Mucosa of descending colon (tissue), 3 donors: ENCODE data around the gene PPP1R3E. TPM values are rescaled to one million over a fixed set of nuclear protein-coding genes. Genes with fewer than 3 reads are reported as not detected.

ENCODE experiments used
- ATAC-seq: fragments of 200-7000 bp; cut with Tn5 transposase; one replicate; pipeline ENCODE4 v1.9.1; 2020; ENCODE audit warnings: mild to moderate bottlenecking, moderate library complexity
- DNase-seq, 3 donors: peaks; one replicate each; pipeline ENCODE4 v3.0.0-alpha.2; 2020
- H3K36me3 ChIP-seq: fragments of 200-600 bp; one replicate; pipeline ENCODE4 v1.8.0; 2021; ENCODE audit warnings: low read depth, mild to moderate bottlenecking
- H3K4me1 ChIP-seq: fragments of 200-600 bp; one replicate; pipeline ENCODE4 v1.8.0; 2021; ENCODE audit warnings: low read depth, mild to moderate bottlenecking
- H3K4me3 ChIP-seq: fragments of 200-600 bp; one replicate; pipeline ENCODE4 v1.8.0; 2021; ENCODE audit warnings: mild to moderate bottlenecking
- H3K9me3 ChIP-seq: fragments of 200-600 bp; one replicate; pipeline ENCODE4 v1.8.0; 2021; ENCODE audit warnings: mild to moderate bottlenecking
- intact Hi-C, 2 donors: fragments of 100-400 bp; cut with DNase I in 1 of 2; cut with micrococcal nuclease in 1 of 2; formaldehyde crosslinking; loops; one replicate each; pipeline versions ENCODE4 v1.11.0 to v1.11.1; 2022; cut with DNase I, micrococcal nuclease
- total RNA-seq, 3 donors: library from RNA; stranded (reverse); fragmentation: NEBNext Ultra II Directional in 2 of 3; extraction: Animal tissue kit (Norgen Biotek cat#: 25700) in 2 of 3; gene quantifications; one replicate each; pipeline versions ENCODE4 v1.2.1 to v1.2.4, GENCODE V29; 2021 to 2023
- TF ChIP-seq, protein P1 (sequence below): fragments of 200-600 bp; IDR thresholded peaks from one replicate; pipeline ENCODE4 v1.8.0; 2022; ENCODE audit warnings: antibody characterized with exemption, mild to moderate bottlenecking
- donor health status: DM: no; HTN: no; CAD: no; lungs with moderate emphysema.
- donor health status: DM: no; HTN: no; CAD: no.
- donor health status: DM: no; HTN: yes; CAD: no.

Gene PPP1R3E
- total RNA-seq, 3 donors from 2014 or later: 16.2 to 17.3 (median 17.1) TPM

DNA sequence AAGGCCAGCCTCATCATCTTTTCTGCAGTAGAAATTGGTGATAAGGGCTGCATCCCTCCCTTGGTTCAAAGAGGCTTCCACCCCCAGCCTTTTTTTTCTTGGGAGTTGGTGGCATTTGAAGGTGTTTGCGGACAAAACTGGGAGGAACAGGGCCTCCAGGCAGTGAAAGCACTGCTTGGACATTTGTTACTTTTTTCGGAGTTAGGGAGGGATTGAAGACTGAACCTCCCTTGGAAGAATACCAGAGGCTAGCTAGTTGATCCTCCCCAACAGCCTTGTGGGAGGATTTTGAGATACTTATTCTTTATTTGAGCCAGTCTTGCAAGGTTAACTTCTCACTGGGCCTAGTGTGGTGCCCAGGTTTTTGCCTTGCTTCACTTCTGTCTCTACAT lies 21.8 kb upstream of the PPP1R3E start:
- TF ChIP-seq, protein P1, sequence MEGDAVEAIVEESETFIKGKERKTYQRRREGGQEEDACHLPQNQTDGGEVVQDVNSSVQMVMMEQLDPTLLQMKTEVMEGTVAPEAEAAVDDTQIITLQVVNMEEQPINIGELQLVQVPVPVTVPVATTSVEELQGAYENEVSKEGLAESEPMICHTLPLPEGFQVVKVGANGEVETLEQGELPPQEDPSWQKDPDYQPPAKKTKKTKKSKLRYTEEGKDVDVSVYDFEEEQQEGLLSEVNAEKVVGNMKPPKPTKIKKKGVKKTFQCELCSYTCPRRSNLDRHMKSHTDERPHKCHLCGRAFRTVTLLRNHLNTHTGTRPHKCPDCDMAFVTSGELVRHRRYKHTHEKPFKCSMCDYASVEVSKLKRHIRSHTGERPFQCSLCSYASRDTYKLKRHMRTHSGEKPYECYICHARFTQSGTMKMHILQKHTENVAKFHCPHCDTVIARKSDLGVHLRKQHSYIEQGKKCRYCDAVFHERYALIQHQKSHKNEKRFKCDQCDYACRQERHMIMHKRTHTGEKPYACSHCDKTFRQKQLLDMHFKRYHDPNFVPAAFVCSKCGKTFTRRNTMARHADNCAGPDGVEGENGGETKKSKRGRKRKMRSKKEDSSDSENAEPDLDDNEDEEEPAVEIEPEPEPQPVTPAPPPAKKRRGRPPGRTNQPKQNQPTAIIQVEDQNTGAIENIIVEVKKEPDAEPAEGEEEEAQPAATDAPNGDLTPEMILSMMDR: no peak
- H3K9me3 ChIP-seq: no peaks in the 10 kb centered on the region
- no peaks in the 10 kb centered on the region for H3K36me3 ChIP-seq
- DNase-seq (no peak), ATAC-seq (no peak)
- no peak overlapping the region for H3K4me3 ChIP-seq
- intact Hi-C loops: loop anchor here in 1 of 2 donors (10.0 kb wide), 1 partner anchor 140 kb away; the partner anchor contains the start of gene NGDN
- H3K4me1 ChIP-seq: peaks cover 13% of the 10 kb centered on the region

DNA sequence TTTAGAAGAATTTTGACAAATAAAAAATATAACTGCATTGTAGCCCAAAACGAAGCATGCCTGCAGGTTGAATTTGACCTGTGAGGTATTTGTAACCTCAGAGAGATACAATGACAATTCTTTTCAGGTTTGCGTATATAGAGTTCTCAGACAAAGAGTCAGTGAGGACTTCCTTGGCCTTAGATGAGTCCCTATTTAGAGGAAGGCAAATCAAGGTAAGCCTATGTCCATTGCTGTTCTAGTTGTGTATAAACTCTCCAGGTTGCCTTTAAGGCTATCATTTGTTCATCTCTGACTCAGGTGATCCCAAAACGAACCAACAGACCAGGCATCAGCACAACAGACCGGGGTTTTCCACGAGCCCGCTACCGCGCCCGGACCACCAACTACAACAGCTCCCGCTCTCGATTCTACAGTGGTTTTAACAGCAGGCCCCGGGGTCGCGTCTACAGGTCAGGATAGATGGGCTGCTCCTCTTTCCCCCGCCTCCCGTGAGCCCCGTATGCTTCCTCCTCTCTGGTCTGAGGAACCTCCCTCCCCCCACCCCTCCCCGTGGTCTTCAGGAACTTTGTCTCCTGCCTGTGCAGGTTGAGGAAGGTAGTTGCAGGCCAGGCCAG lies 21.3 kb upstream of the PPP1R3E start:
- Histone ChIP-seq H3K9me3 (no peaks in the 10 kb centered on the region), H3K4me3 (no peak overlapping the region), H3K36me3 (no peaks in the 10 kb centered on the region), H3K4me1 (peaks cover 13% of the 10 kb centered on the region)
- no peak for DNase-seq
- TF ChIP-seq, protein P1: no peak
- ATAC-seq: no peak
- intact Hi-C loops: loop anchor here in 1 of 2 donors (10.0 kb wide), 1 partner anchor 141 kb away; the partner anchor contains the start of gene NGDN

DNA sequence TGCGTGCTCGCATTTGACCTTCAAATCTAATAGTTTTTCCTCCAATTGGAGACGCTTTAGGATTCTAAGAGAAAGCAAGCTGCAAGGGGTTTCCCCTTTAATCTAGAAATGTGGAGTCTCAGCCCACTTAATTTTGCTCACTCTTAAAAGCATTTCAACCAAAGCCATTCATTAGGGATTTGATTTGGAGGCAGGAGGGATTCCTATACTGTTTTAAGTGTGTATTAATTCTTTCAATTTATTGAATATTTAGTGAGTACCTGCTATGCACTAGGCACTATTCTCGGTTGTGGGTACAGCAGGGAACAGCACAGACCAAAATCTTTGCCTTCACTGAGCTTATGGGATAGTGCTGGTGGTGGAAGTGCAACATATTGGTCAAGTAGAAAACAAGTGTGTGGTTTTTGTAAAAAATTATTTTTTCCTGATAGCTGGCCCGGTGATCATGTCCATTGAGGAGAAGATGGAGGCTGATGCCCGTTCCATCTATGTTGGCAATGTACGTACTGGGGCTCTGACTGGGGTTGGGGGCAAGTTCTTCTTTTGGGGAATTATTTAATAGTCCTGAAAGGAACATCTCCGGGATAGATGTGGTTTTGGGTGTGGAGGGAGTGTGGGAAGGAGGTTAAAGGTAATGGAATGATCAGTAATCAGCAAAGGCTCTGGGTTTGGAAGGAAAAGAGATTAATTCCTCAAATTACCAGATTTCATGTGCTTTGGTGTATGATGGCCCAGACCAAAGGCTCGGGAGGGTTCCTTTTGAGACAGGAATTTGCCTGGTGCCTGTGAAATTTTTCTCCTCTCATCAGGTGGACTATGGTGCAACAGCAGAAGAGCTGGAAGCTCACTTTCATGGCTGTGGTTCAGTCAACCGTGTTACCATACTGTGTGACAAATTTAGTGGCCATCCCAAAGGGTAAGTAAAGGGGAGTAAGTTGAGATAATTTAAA lies 20.2 kb upstream of the PPP1R3E start:
- H3K4me3 ChIP-seq: peak overlapping the region; percentile 91
- peaks cover 11% of the 10 kb centered on the region for H3K4me1 ChIP-seq
- ATAC-seq (no peak), DNase-seq (no peak)
- TF ChIP-seq, protein P1: no peak
- intact Hi-C loops: loop anchor here in 1 of 2 donors (10.0 kb wide), 1 partner anchor 142 kb away; the partner anchor contains the start of gene NGDN
- no peaks in the 10 kb centered on the region for H3K36me3 ChIP-seq
- no peaks in the 10 kb centered on the region for H3K9me3 ChIP-seq

DNA sequence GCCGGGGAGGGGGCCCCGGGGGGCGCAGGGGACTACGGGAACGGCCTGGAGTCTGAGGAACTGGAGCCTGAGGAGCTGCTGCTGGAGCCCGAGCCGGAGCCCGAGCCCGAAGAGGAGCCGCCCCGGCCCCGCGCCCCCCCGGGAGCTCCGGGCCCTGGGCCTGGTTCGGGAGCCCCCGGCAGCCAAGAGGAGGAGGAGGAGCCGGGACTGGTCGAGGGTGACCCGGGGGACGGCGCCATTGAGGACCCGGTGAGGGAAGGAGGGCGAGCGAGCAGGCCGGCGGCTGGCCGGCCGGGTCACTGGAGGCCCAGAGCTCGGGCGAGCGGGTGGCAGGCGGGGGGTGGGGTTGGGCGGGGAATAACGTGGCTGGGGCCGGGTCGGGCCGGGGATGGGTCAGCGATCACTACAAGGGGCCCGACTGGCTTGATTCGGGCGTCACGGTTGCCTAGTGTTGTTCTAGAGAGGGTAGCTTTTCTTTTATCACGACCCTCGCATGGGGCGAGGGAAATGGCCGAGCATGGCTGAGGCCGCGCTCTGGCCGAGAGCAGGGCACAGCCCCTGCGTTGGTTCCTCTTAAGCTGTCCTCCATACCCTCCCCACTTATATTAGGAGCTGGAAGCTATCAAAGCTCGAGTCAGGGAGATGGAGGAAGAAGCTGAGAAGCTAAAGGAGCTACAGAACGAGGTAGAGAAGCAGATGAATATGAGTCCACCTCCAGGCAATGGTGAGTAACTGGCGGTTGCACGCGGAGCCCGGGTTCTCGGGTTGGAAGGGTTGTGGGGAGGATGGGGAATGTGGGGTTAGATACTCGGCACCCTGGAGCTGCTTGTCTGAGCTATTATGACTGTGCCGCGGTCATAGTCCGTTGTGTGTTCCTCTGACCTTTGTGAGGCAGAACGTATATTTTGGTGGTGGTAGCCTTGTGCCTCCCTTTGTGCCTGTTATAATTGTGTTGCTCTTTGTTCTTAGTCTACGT lies 19.2 kb upstream of the PPP1R3E start:
- intact Hi-C loops: loop anchor here in 1 of 2 donors (10.0 kb wide), 1 partner anchor 143 kb away; the partner anchor contains the start of gene NGDN

More for the DNA sequence above, 19.2 kb upstream of the PPP1R3E start:
- ATAC-seq (peak; percentile 40), DNase-seq (peak; percentile 60 to 81 (median 63))
- TF ChIP-seq, protein P1: no peak
- peak overlapping the region; percentile 91 for H3K4me3 ChIP-seq
- no peaks in the 10 kb centered on the region for H3K9me3 ChIP-seq
- peaks cover 10% of the 10 kb centered on the region for H3K4me1 ChIP-seq
- no peaks in the 10 kb centered on the region for H3K36me3 ChIP-seq
